ENCODE results near the gene PRDM7. TPM values are rescaled to one million over a fixed set of nuclear protein-coding genes. Genes with fewer than 3 reads are reported as not detected.
"Not testable (repeated sequence)": the region's sequence is repeated elsewhere in the genome, so short reads cannot be mapped to it uniquely, and the experiment has no call there.

The PRDM7 gene
- not detected for total RNA-seq
- long read RNA-seq = 0 reads

- DNase-seq = peak; percentile 95 to 97
- intact Hi-C loops (cut with DNase I, micrococcal nuclease) = no loop called here
- peak; percentile 92 for ATAC-seq
Observed at GRCh38 chr16:90077240-90077756, at the start of gene PRDM7. PRDM7 (minus strand) TSS chr16:90077331; CDS start chr16:90075910, 1,421 bp downstream.

GRCh38 chr16:90121846-90122245 lies 44.7 kb upstream of the PRDM7 start:
- intact Hi-C loops (cut with DNase I, micrococcal nuclease); DNase-seq; ATAC-seq: not testable (repeated sequence)

GRCh38 chr16:90107617-90108016 lies 30.5 kb upstream of the PRDM7 start:
- intact Hi-C loops (cut with DNase I, micrococcal nuclease); DNase-seq; ATAC-seq: not testable (repeated sequence)

- ATAC-seq = peak; percentile 53
- intact Hi-C loops (cut with DNase I, micrococcal nuclease); DNase-seq: not testable (repeated sequence)
Observed at GRCh38 chr16:90107060-90107459, 29.9 kb upstream of the PRDM7 start.

GRCh38 chr16:90106271-90106670 lies 29.1 kb upstream of the PRDM7 start:
- intact Hi-C loops (cut with DNase I, micrococcal nuclease); DNase-seq: not testable (repeated sequence)
- ATAC-seq = peak; percentile 75

GRCh38 chr16:90104725-90105124 lies 27.6 kb upstream of the PRDM7 start:
- ATAC-seq; DNase-seq; intact Hi-C loops (cut with DNase I, micrococcal nuclease): not testable (repeated sequence)

GRCh38 chr16:90102086-90102884 lies 25.2 kb upstream of the PRDM7 start:
- ATAC-seq; intact Hi-C loops (cut with DNase I, micrococcal nuclease); DNase-seq: not testable (repeated sequence)

- DNase-seq; ATAC-seq; intact Hi-C loops (cut with DNase I, micrococcal nuclease): not testable (repeated sequence)
Observed at GRCh38 chr16:90101332-90101731, 24.2 kb upstream of the PRDM7 start.

GRCh38 chr16:90100790-90101189 lies 23.7 kb upstream of the PRDM7 start:
- intact Hi-C loops (cut with DNase I, micrococcal nuclease); ATAC-seq; DNase-seq: not testable (repeated sequence)

GRCh38 chr16:90100229-90100628 lies 23.1 kb upstream of the PRDM7 start:
- ATAC-seq; DNase-seq; intact Hi-C loops (cut with DNase I, micrococcal nuclease): not testable (repeated sequence)

GRCh38 chr16:90098936-90099335 lies 21.8 kb upstream of the PRDM7 start:
- intact Hi-C loops (cut with DNase I, micrococcal nuclease); ATAC-seq; DNase-seq: not testable (repeated sequence)

GRCh38 chr16:90097010-90097684 lies 20.0 kb upstream of the PRDM7 start:
- ATAC-seq; DNase-seq; intact Hi-C loops (cut with DNase I, micrococcal nuclease): not testable (repeated sequence)

GRCh38 chr16:90094791-90095190 lies 17.7 kb upstream of the PRDM7 start:
- ATAC-seq; DNase-seq; intact Hi-C loops (cut with DNase I, micrococcal nuclease): not testable (repeated sequence)

- ATAC-seq; intact Hi-C loops (cut with DNase I, micrococcal nuclease): not testable (repeated sequence)
Observed at GRCh38 chr16:90094296-90094695, 17.2 kb upstream of the PRDM7 start.

GRCh38 chr16:90093799-90094198 lies 16.7 kb upstream of the PRDM7 start:
- ATAC-seq; DNase-seq; intact Hi-C loops (cut with DNase I, micrococcal nuclease): not testable (repeated sequence)

More at GRCh38 chr16:90094296-90094695, 17.2 kb upstream of the PRDM7 start:
- not testable (repeated sequence) for DNase-seq

- DNase-seq; intact Hi-C loops (cut with DNase I, micrococcal nuclease); ATAC-seq: not testable (repeated sequence)
Observed at GRCh38 chr16:90092781-90093180, 15.7 kb upstream of the PRDM7 start.

- ATAC-seq (no peak), DNase-seq (no peak)
- intact Hi-C loops (cut with DNase I, micrococcal nuclease) = no loop called here
Observed at GRCh38 chr16:90084215-90084950, 7.3 kb upstream of the PRDM7 start.

- no peak for DNase-seq
- ATAC-seq = no peak
- intact Hi-C loops (cut with DNase I, micrococcal nuclease) = no loop called here
Observed at GRCh38 chr16:90083139-90083538, 6.0 kb upstream of the PRDM7 start.

GRCh38 chr16:90081606-90081970 lies 4.5 kb upstream of the PRDM7 start:
- no peak for ATAC-seq
- intact Hi-C loops (cut with DNase I, micrococcal nuclease) = no loop called here
- peak in 1 of 2 donors; percentile 13 for DNase-seq
